Progenitor cell of endocrine pancreas (in vitro differentiated cells): Measurements from ENCODE around the gene PDCD1LG2. TPM values are rescaled to one million over a fixed set of nuclear protein-coding genes. Genes with fewer than 3 reads are reported as not detected.

ENCODE experiments used
- DNase-seq: peaks from one replicate; pipeline ENCODE4 v3.0.0; 2021; ENCODE audit warnings: low spot score; ENCODE audit not compliant: unreplicated experiment
- H3K27ac Mint-ChIP-seq: 2 replicates; pipeline ENCODE4 v1.8.0; 2021; ENCODE audit warnings: mild to moderate bottlenecking, moderate library complexity, mixed read lengths
- H3K27me3 Mint-ChIP-seq: 2 replicates; pipeline ENCODE4 v1.8.0; 2021; ENCODE audit warnings: mixed read lengths
- H3K36me3 Mint-ChIP-seq: 2 replicates; pipeline ENCODE4 v1.8.0; 2022; ENCODE audit warnings: mixed read lengths; ENCODE audit not compliant: insufficient read depth
- H3K4me1 Mint-ChIP-seq: 2 replicates; pipeline ENCODE4 v1.8.0; 2021; ENCODE audit warnings: low read depth, mixed read lengths
- H3K4me3 Mint-ChIP-seq: 2 replicates; pipeline ENCODE4 v1.8.0; 2021; ENCODE audit warnings: low read depth, mild to moderate bottlenecking, moderate library complexity, mixed read lengths
- H3K9me3 Mint-ChIP-seq: 2 replicates; pipeline ENCODE4 v1.8.0; 2021; ENCODE audit warnings: low read depth, mixed read lengths
- CTCF ChIP-seq: fragments of 200-600 bp; sonication (generic); IDR thresholded peaks from one replicate; pipeline ENCODE4 v1.5.0; 2021; ENCODE audit warnings: antibody characterized with exemption, mild to moderate bottlenecking; ENCODE audit not compliant: unreplicated experiment
- total RNA-seq: library from RNA; stranded (reverse); gene quantifications from 2 replicates; pipeline ENCODE4 v1.2.1, GENCODE V29; 2021

Gene PDCD1LG2
- total RNA-seq, 1 donor from 2014 or later: not detected

GRCh38 chr9:5569891-5570290, 59.6 kb downstream of the PDCD1LG2 start:
- H3K4me3 Mint-ChIP-seq: no peak overlapping the region

GRCh38 chr9:5571629-5572232, 61.4 kb downstream of the PDCD1LG2 start:
- no peak for DNase-seq
- Mint-ChIP-seq H3K4me3 (no peak overlapping the region), H3K4me1 (peaks cover 4% of the 10 kb centered on the region), H3K27me3 (no peaks in the 10 kb centered on the region), H3K36me3 (no peaks in the 10 kb centered on the region), H3K27ac (no peak overlapping the region), H3K9me3 (no peaks in the 10 kb centered on the region)
- no peak for TF ChIP-seq CTCF

More at GRCh38 chr9:5569891-5570290, 59.6 kb downstream of the PDCD1LG2 start:
- Mint-ChIP-seq H3K36me3 (no peaks in the 10 kb centered on the region), H3K4me1 (peaks cover 4% of the 10 kb centered on the region), H3K27me3 (no peaks in the 10 kb centered on the region), H3K9me3 (no peaks in the 10 kb centered on the region), H3K27ac (no peak overlapping the region)
- TF ChIP-seq CTCF: no peak
- no peak for DNase-seq

GRCh38 chr9:5574097-5574496, 63.8 kb downstream of the PDCD1LG2 start:
- DNase-seq: no peak
- no peaks in the 10 kb centered on the region for H3K27me3 Mint-ChIP-seq
- no peak for TF ChIP-seq CTCF
- no peak overlapping the region for H3K4me3 Mint-ChIP-seq
- H3K27ac Mint-ChIP-seq: no peak overlapping the region
- no peaks in the 10 kb centered on the region for H3K36me3 Mint-ChIP-seq
- H3K4me1 Mint-ChIP-seq: no peaks in the 10 kb centered on the region
- H3K9me3 Mint-ChIP-seq: no peaks in the 10 kb centered on the region

GRCh38 chr9:5575000-5575399, 64.7 kb downstream of the PDCD1LG2 start:
- DNase-seq: no peak
- TF ChIP-seq CTCF: no peak
- H3K27ac Mint-ChIP-seq: no peak overlapping the region

GRCh38 chr9:5577225-5577624, 66.9 kb downstream of the PDCD1LG2 start:
- Mint-ChIP-seq H3K27ac (no peak overlapping the region), H3K27me3 (no peaks in the 10 kb centered on the region), H3K9me3 (no peaks in the 10 kb centered on the region), H3K4me3 (no peak overlapping the region), H3K4me1 (no peaks in the 10 kb centered on the region), H3K36me3 (no peaks in the 10 kb centered on the region)
- TF ChIP-seq CTCF: no peak
- DNase-seq: no peak

More at GRCh38 chr9:5575000-5575399, 64.7 kb downstream of the PDCD1LG2 start:
- Mint-ChIP-seq H3K27me3 (no peaks in the 10 kb centered on the region), H3K36me3 (no peaks in the 10 kb centered on the region), H3K9me3 (no peaks in the 10 kb centered on the region), H3K4me3 (no peak overlapping the region), H3K4me1 (no peaks in the 10 kb centered on the region)
